ENCODE measurements around the gene PHACTR4. TPM values are rescaled to one million over a fixed set of nuclear protein-coding genes. Genes with fewer than 3 reads are reported as not detected.

PHACTR4 gene
- total and polyA plus RNA-seq, 9 of the 15 experiments (the other 6 are each of a cell fraction or from before 2014, with no cell fraction given), result 6.4 to 43.6 (median 14.2) TPM

DNA sequence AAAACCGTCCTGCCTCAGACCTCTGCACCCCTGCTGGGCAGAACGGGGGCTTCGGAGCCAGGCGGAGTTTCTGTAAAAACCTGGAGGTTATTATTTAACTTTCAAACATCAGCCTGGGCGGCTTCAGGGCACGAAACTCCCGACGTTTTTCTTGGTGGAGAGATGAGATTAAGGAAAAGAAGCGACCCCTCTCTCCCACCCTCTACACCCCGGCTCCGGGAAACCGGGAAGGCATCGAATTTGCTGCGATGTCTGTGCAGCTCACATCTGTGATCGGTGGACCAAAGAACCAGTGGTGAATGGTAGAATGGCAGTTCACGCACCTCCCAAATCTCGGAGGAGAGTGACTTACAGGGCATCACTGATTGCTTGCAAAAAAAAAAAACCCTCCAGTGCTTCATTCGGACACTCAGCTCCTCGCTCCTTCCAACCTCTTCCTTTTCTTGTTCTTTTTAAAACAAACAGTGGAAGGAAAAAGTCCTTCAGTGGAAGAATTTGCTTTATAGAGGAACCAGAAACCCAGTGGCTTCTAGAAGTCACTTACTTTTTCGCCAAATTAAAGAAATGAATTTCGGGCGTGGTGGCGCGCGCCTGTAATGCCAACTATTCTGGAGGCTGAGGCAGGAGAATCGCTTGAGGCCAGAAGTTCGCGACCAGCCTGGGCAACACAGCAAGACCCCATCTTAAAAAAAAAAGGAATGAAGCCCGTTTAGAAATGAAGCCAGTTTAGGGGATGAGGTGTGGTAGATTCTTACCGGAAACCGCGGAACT lies 884 bp downstream of the PHACTR4 start (continued):
- TF ChIP-seq, protein P1, sequence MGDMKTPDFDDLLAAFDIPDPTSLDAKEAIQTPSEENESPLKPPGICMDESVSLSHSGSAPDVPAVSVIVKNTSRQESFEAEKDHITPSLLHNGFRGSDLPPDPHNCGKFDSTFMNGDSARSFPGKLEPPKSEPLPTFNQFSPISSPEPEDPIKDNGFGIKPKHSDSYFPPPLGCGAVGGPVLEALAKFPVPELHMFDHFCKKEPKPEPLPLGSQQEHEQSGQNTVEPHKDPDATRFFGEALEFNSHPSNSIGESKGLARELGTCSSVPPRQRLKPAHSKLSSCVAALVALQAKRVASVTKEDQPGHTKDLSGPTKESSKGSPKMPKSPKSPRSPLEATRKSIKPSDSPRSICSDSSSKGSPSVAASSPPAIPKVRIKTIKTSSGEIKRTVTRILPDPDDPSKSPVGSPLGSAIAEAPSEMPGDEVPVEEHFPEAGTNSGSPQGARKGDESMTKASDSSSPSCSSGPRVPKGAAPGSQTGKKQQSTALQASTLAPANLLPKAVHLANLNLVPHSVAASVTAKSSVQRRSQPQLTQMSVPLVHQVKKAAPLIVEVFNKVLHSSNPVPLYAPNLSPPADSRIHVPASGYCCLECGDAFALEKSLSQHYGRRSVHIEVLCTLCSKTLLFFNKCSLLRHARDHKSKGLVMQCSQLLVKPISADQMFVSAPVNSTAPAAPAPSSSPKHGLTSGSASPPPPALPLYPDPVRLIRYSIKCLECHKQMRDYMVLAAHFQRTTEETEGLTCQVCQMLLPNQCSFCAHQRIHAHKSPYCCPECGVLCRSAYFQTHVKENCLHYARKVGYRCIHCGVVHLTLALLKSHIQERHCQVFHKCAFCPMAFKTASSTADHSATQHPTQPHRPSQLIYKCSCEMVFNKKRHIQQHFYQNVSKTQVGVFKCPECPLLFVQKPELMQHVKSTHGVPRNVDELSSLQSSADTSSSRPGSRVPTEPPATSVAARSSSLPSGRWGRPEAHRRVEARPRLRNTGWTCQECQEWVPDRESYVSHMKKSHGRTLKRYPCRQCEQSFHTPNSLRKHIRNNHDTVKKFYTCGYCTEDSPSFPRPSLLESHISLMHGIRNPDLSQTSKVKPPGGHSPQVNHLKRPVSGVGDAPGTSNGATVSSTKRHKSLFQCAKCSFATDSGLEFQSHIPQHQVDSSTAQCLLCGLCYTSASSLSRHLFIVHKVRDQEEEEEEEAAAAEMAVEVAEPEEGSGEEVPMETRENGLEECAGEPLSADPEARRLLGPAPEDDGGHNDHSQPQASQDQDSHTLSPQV (IDR thresholded peaks at IDR 0.05), result no peak
- TF ChIP-seq, protein P2, sequence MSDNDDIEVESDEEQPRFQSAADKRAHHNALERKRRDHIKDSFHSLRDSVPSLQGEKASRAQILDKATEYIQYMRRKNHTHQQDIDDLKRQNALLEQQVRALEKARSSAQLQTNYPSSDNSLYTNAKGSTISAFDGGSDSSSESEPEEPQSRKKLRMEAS (CRISPR knock-in tag; IDR thresholded peaks at IDR 0.05), result no peak
- no peak for TF ChIP-seq NEUROD1 (IDR thresholded peaks at IDR 0.05; ENCODE audit: borderline replicate concordance, low read depth, low read length, partially characterized antibody)
- TF ChIP-seq ZBTB1 (CRISPR knock-in tag; IDR thresholded peaks at IDR 0.05; ENCODE audit: borderline replicate concordance, low read depth), result no peak
- TF ChIP-seq ZNF644 (tag; IDR thresholded peaks at IDR 0.05; ENCODE audit: low read depth), result no peak
- TF ChIP-seq NFE2 (IDR thresholded peaks at IDR 0.05; ENCODE audit: low read depth), result no peak
- no peak for TF ChIP-seq GABPB2 (CRISPR knock-in tag; conservative IDR thresholded peaks at IDR 0.05)
- no peak for TF ChIP-seq NR2C2 (CRISPR knock-in tag; IDR thresholded peaks at IDR 0.05)
- TF ChIP-seq NR2C2 (tag; IDR thresholded peaks at IDR 0.05), result no peak
- TF ChIP-seq, protein P3, sequence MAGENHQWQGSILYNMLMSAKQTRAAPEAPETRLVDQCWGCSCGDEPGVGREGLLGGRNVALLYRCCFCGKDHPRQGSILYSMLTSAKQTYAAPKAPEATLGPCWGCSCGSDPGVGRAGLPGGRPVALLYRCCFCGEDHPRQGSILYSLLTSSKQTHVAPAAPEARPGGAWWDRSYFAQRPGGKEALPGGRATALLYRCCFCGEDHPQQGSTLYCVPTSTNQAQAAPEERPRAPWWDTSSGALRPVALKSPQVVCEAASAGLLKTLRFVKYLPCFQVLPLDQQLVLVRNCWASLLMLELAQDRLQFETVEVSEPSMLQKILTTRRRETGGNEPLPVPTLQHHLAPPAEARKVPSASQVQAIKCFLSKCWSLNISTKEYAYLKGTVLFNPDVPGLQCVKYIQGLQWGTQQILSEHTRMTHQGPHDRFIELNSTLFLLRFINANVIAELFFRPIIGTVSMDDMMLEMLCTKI (IDR thresholded peaks at IDR 0.05; ENCODE audit: partially characterized antibody), result no peak
- no peak for TF ChIP-seq SIX5 (IDR thresholded peaks at IDR 0.05; ENCODE audit: borderline replicate concordance in 1 of 2, insufficient read depth in 1 of 2, low read depth in 1 of 2, low read length in 2 of 2)
- TF ChIP-seq, protein P4, sequence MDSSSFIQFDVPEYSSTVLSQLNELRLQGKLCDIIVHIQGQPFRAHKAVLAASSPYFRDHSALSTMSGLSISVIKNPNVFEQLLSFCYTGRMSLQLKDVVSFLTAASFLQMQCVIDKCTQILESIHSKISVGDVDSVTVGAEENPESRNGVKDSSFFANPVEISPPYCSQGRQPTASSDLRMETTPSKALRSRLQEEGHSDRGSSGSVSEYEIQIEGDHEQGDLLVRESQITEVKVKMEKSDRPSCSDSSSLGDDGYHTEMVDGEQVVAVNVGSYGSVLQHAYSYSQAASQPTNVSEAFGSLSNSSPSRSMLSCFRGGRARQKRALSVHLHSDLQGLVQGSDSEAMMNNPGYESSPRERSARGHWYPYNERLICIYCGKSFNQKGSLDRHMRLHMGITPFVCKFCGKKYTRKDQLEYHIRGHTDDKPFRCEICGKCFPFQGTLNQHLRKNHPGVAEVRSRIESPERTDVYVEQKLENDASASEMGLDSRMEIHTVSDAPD (CRISPR knock-in tag; IDR thresholded peaks at IDR 0.05), result no peak
- no peak for TF ChIP-seq ZZZ3 (IDR thresholded peaks at IDR 0.05)
- TF ChIP-seq MCM5 (IDR thresholded peaks at IDR 0.05; ENCODE audit: low read depth), result no peak
- TF ChIP-seq ZNF232 (CRISPR knock-in tag; IDR thresholded peaks at IDR 0.05), result no peak
- TF ChIP-seq, protein P5, sequence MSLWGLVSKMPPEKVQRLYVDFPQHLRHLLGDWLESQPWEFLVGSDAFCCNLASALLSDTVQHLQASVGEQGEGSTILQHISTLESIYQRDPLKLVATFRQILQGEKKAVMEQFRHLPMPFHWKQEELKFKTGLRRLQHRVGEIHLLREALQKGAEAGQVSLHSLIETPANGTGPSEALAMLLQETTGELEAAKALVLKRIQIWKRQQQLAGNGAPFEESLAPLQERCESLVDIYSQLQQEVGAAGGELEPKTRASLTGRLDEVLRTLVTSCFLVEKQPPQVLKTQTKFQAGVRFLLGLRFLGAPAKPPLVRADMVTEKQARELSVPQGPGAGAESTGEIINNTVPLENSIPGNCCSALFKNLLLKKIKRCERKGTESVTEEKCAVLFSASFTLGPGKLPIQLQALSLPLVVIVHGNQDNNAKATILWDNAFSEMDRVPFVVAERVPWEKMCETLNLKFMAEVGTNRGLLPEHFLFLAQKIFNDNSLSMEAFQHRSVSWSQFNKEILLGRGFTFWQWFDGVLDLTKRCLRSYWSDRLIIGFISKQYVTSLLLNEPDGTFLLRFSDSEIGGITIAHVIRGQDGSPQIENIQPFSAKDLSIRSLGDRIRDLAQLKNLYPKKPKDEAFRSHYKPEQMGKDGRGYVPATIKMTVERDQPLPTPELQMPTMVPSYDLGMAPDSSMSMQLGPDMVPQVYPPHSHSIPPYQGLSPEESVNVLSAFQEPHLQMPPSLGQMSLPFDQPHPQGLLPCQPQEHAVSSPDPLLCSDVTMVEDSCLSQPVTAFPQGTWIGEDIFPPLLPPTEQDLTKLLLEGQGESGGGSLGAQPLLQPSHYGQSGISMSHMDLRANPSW (CRISPR knock-in tag; IDR thresholded peaks at IDR 0.05), result no peak
- TF ChIP-seq ZC3H4 (CRISPR knock-in tag; IDR thresholded peaks at IDR 0.05; ENCODE audit: borderline replicate concordance), result no peak
- no peak for TF ChIP-seq MAFF (IDR thresholded peaks at IDR 0.05; ENCODE audit: low read length)

All from K562 (cell line).